Activated gamma-delta T cell (primary cell): Measurements from ENCODE around the gene ITGB1BP1.
"Not testable (repeated sequence)": the region's sequence is repeated elsewhere in the genome, so short reads cannot be mapped to it uniquely, and the experiment has no call there.

Source experiments
- DNase-seq: peaks from one replicate; lab custom pipeline; 2025; lab: John Stamatoyannopoulos, UW

The ITGB1BP1 gene

DNA sequence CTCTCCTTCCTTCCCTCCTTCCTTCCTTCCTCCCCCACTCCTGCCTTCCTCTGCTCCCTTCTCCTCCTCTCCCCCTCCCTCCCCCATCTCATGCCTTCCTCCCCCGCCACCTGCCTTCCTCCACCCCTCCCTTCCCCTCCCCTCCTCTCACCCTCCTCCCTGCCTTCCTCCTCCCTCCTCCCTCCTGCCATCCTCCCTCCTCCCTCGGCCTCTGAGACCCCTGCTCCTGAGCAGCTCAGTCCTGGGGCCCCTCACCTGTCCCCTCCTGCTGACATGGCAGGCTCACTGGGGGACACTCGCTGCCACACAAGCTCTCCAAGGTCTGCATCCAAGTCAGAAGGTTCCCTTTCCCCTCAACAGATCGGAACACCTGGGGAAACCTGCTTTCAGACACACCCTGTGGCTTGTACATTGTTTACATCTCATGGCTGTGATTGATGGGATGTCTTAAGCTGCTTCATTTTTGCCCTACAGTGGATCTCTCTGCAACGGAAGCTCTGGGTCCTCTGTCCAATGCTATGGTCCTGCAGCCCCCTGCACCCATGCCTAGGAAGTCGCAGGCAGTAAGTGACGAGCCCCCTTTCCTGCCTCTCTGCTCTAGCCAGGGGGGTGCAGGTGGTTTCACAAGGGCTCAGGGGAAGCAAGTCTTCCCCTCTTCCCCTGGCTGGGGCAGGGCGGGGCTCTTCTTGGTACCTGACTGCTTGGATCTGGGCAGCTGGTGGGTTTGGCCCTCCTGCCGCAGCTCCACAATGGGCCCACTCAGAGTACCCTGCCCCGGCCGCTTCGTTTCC, 22.9 kb downstream of the ITGB1BP1 start:
- DNase-seq = no peak

DNA sequence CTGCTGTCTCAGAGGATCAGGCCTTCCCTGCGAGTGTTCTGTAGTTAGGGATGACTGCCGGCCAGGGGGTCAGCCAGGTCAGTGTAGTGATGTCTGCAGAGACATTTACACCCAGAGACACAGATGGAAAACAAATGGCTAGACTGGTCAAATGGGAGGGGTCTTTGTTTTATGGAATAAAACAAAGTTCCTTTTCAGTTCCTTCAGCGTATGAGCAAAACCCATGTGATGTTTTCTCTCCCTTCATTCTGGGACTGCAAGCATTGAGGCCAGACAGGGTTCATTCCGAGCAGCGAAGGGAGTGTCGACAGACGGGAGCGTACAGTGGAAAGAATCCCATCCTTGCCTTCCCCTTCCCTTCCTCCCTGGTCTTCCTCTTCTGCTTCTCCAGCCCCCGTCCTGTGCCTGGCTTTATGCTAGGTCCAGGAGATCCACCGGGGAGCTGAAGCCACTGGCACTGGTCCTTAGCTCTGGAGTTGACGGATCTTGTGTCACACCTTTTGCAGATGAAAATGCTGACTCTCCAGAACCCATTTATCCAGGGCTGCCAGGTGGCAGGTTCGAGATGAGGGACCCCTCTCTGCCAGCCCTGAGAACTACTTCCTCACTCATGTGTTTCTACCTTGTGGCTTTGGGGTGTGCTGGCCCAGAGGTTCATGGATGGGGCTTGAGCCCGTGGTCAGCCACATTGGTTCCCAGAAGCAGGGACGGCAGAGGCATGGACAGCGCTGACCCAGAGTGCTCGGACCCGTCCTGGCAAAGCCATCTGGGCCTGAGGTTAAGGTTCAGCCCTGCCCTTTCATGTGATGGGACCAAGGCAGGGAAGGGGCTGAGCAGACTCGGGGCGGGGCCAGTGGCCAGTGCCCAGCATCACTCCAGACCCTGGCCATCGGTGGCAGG, 24.2 kb downstream of the ITGB1BP1 start:
- no peak for DNase-seq

GRCh38 chr2:9398251-9398650, 25.1 kb downstream of the ITGB1BP1 start:
- DNase-seq = not testable (repeated sequence)

DNA sequence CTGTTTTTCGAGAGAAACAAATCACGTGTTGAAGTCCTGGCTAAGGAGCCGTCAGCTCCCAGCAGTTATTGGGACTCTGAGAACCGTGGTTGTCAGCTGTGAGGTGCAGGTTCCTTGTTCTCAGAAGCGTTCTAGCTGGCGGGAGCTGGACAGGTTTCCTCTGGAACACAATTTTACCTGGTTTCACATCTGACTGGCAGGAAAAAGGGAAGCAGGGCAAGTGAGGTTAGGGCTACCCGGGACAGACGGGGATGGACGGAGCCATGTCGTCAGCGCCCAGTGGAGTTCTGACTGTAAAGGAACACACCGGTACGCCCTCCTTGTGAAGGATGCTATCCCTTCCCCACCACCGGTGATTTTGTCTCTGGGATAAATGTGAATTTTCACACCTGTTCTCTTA, 26.1 kb downstream of the ITGB1BP1 start:
- no peak for DNase-seq

GRCh38 chr2:9394816-9395215, 28.5 kb downstream of the ITGB1BP1 start:
- no peak for DNase-seq

- DNase-seq = no peak
Measured at GRCh38 chr2:9392898-9393765, 30.2 kb downstream of the ITGB1BP1 start.

DNA sequence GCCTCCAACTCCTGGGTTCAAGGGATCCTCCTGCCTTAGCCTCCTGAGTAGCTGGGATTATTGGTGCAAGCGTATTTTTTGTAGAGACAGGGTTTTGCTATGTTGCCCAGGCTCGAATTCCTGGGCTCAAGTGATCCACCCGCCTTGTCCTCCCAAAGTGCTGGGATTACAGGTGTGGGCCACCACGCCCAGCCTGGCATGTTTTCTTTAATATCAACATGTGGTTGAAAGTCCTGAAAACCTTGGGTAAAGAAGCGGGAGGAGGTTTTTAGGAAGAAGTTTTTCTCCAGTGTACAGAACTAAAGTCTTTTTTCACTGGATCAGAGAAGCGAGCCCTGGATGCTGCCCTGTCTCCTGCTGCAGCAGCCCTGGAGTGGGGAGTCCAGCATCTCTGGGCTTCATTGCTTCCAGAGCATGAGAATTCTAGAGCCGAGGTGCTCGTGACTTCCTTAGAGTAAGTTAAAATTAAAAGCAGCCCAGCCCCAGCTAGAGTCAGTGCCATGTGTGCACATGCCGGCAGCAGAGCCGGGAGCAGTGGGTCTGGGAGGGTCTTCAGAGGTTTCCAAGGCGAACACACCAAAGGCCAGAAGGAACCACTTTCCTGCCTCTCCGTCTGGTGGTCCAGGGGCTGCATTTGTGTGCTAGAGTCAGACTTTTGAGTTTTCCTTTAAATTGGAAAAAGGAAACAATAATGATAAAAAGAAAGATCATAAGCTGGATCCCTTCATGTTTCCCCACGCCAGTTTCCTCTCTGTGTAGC, 31.2 kb downstream of the ITGB1BP1 start:
- DNase-seq = no peak

GRCh38 chr2:9390991-9391390, 32.3 kb downstream of the ITGB1BP1 start:
- DNase-seq = no peak

GRCh38 chr2:9390151-9390850, 33.0 kb downstream of the ITGB1BP1 start:
- no peak for DNase-seq

DNA sequence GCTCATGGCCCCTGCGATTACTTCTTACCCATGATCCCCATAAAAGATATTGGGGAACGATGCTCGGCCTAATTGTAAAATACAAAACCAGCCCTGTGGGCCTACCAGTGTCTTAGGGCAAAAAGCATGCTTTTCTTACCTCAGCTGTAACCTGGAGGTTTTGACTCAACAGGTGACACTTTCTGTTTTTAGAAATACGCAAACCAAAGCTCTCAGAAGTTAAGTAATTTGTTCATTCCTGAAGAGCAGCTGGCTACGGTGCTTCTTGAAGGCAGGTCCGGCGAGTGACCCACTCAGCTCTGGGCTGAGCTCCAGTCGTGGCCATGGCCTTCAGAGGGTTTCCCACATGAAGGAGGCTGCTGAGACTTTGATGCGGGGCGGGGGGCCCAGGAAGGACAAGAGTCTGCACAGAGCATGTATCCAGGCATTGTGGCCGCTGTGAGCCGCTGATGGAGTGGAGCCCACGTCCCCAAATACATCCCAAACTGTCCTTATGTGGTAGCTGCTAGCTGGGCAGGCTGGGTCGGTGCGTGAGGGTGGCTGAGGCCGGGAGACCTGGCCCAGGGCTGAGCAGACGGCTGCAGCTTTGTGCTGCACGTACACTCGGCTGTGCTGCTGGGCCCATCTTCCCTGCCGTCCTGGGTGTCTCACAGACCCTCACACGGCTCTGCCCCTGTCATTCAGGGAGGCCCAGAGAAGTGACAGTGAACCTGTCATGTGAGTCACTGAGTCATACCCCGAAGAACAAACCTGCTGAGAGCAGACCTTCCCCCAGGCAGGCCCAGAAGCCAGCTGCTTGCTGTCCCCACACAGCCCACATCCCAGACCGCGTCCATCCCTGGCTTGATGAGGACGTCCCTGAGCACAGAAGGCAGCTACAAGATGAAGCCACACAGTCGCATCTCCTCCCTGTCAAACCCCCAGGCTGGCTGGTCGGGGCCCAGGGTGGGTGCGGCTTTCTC, 34.1 kb downstream of the ITGB1BP1 start:
- no peak for DNase-seq

DNA sequence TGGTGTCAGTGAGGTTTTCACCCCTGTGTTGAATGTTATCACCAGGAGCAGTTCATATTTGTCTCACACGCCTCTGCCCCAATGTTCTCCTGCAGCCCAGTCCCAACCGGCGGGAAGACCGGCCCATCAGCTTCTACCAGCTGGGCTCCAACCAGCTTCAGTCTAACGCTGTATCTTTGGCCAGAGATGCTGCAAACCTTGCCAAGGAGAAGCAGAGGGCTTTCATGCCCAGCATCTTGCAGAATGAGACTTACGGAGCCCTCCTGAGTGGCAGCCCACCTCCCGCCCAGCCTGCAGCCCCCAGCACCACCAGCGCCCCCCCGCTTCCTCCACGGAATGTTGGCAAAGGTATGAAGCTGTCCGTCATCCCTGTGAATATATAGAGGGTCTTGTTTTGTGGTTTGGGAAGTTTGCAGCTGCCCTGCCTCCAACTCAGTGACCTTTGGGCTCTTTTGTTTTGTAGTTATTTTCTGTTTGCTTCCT, 35.1 kb downstream of the ITGB1BP1 start:
- no peak for DNase-seq

- no peak for DNase-seq
Measured at GRCh38 chr2:9385841-9386240, 37.5 kb downstream of the ITGB1BP1 start.

DNA sequence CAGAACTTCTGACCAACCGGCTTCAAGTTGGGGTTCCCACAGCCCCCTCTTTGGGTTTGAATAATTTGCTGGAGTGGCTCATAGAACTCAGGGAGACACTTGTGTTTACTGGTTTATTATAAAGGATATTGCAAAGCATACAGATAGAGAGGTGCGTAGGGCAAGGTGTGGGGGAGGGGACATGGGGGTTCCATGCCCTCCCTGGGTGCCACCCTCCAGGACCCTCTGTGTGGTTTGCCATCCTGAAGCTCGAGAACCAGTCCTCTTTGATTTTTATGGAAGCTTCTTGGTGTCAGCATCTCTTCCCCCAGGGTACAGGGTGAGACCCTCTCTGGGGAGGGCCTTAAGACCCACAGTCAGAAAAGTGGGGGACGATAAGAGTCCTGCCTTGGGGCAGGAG, 38.8 kb downstream of the ITGB1BP1 start:
- DNase-seq = no peak

DNA sequence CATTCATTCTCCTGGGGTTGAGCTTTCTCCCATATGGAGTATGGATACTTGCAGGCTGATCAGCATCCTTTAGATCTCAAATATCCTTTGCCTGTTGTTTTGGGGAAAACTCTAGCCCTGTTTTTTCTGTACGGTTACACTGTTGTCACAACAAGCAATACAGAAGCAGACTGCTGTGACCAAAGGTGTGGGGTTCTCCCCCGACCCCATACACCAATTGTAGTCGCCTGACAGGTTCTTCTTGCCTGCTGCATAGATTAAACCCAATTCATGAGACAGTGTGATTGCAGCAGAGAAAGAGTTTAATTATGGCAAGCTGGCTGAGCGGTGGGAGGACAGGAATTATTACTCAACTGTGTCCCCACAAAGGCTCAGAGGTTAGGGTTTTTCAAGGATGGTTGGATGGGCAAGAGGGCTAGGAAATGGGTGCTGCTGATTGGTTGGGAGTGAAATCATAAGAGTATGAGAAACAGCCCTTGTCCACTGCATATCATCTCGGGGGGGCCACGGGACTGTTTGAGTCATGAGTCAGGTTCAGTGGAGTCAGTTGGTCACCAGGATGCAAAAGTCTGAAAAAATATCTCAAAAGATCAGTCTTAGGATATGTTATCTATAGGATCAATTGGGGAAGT, 40.6 kb downstream of the ITGB1BP1 start:
- DNase-seq = no peak

DNA sequence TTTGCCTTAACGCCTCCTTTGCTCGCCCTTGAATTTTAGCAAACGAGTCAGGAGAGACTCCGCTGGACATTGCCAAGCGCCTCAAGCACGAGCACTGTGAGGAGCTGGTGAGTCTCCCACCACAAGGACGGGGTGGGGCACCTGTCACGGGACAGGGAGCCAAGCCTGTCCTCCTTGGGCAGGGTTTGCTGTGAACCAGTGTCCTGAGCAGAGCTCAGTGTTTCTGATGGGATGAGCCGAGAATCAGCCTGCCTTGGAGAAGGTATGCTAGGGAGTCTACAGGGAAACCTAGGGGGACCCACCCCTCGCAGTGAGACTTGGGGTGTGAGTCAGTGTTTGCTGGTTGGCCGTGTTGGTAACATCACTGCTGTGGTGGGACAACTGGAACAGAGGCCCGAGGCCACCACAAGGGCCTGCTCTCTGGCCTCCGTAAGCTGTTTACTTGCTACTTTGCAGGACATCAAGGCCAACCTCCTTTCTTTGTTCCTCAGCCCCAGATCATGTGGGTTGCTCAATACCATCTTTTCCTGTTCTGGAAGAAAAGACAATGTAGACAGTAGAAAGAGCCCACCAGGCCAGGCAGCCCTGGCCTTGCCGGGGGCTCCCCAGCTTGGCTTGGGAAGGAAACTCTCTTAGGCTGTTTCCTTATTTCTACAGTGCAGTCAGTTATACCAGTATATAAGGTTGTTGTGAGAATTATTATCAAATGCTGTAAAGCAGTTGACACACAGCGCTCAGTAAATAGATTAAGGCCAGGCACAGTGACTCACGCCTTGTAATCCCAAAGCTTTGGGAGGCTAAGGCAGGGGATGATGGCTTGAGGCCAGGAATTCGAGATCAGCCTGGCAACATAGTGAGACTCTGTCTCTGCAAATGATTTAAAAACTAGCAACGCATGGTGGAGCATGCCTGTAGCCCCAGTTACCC, 42.4 kb downstream of the ITGB1BP1 start:
- no peak for DNase-seq

DNA sequence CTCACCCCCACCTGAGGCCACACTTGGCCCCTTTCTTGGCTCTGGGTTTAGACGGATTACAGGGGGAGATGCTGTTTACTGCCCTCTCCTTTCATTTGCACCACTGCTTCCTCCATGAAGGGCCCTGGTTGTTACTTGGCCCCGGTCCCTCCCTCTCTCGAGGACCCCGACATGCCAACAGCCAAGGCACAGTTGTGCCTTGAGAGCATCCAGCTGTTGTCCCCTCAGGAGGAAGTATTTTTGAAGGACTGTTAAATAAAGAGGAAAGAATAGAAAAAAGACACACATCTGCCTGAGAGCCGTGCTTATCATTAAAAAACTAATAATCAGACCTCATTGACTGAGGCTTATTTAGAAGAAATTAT, 44.0 kb downstream of the ITGB1BP1 start:
- no peak for DNase-seq

DNA sequence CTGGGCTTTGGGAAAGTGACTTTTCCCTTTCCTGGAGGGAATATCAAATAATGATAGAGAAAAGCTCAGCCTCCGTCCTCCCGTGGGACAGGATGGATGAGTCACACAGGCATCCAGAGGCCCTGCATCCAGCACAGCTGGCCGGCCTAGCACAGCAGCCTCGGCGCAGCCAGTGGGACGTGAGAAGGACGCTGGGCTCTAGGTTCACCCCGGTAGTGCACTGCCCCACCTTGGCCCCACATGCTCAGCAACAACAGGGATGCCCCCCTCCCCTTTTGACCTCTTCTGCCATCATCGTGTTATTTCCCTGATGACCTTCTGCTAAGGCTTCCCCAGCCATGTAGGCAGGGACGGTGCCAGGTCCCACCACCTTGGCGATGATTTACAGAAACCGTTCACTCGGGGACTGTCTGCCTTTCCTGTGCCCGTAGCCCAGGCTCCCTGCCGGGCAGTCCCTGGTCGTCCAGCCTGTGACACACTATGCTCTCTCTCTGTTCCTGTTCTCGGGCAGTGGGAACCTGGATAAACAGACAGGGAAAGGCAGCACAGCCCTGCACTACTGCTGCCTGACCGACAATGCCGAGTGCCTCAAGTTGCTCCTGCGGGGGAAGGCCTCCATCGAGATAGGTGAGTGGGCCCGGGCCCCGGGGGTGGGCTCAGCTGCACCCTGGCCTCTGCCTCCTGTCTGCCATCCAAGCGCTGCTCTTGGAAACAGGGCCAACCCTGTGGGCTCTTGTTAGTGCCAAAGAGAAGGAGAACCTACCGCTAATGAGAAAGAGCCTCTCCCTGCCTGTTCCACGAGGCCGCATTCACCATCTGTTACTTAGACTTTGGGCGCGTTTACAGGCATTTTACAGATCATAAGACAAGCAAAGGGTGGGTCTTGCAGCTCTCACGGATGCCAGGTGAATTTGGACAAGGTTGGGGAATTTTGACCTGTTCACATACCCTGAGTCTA, 44.6 kb downstream of the ITGB1BP1 start:
- no peak for DNase-seq
